Progenitor cell of endocrine pancreas (in vitro differentiated cells): ENCODE results near the gene LRSAM1. TPM values are rescaled to one million over a fixed set of nuclear protein-coding genes. Genes with fewer than 3 reads are reported as not detected.

Source experiments
- DNase-seq: peaks from one replicate; pipeline ENCODE4 v3.0.0; 2021; ENCODE audit warnings: low spot score; ENCODE audit not compliant: unreplicated experiment
- H3K27ac Mint-ChIP-seq: 2 replicates; pipeline ENCODE4 v1.8.0; 2021; ENCODE audit warnings: mild to moderate bottlenecking, moderate library complexity, mixed read lengths
- H3K27me3 Mint-ChIP-seq: 2 replicates; pipeline ENCODE4 v1.8.0; 2021; ENCODE audit warnings: mixed read lengths
- H3K36me3 Mint-ChIP-seq: 2 replicates; pipeline ENCODE4 v1.8.0; 2022; ENCODE audit warnings: mixed read lengths; ENCODE audit not compliant: insufficient read depth
- H3K4me1 Mint-ChIP-seq: 2 replicates; pipeline ENCODE4 v1.8.0; 2021; ENCODE audit warnings: low read depth, mixed read lengths
- H3K4me3 Mint-ChIP-seq: 2 replicates; pipeline ENCODE4 v1.8.0; 2021; ENCODE audit warnings: low read depth, mild to moderate bottlenecking, moderate library complexity, mixed read lengths
- H3K9me3 Mint-ChIP-seq: 2 replicates; pipeline ENCODE4 v1.8.0; 2021; ENCODE audit warnings: low read depth, mixed read lengths
- CTCF ChIP-seq: fragments of 200-600 bp; sonication (generic); IDR thresholded peaks from one replicate; pipeline ENCODE4 v1.5.0; 2021; ENCODE audit warnings: antibody characterized with exemption, mild to moderate bottlenecking; ENCODE audit not compliant: unreplicated experiment
- total RNA-seq: library from RNA; stranded (reverse); gene quantifications from 2 replicates; pipeline ENCODE4 v1.2.1, GENCODE V29; 2021

LRSAM1 gene
- total RNA-seq, 1 donor from 2014 or later: 28.5 TPM

GRCh38 chr9:127503379-127503921 lies 52.1 kb downstream of the LRSAM1 start:
- Mint-ChIP-seq H3K4me1 (no peaks in the 10 kb centered on the region), H3K36me3 (no peaks in the 10 kb centered on the region), H3K27me3 (no peaks in the 10 kb centered on the region), H3K9me3 (no peaks in the 10 kb centered on the region), H3K27ac (no peak overlapping the region), H3K4me3 (no peak overlapping the region)
- no peak for TF ChIP-seq CTCF
- no peak for DNase-seq

- peak; percentile 71 for DNase-seq
- Mint-ChIP-seq H3K27ac (no peak overlapping the region), H3K4me1 (no peaks in the 10 kb centered on the region), H3K9me3 (no peaks in the 10 kb centered on the region), H3K27me3 (no peaks in the 10 kb centered on the region), H3K36me3 (peaks cover 1% of the 10 kb centered on the region), H3K4me3 (no peak overlapping the region)
- peak; percentile 89 for TF ChIP-seq CTCF
These were observed 52.9 kb downstream of the LRSAM1 start for GRCh38 chr9:127503947-127504886.

- Mint-ChIP-seq H3K36me3 (peaks cover 1% of the 10 kb centered on the region), H3K9me3 (no peaks in the 10 kb centered on the region), H3K4me3 (no peak overlapping the region), H3K27me3 (no peaks in the 10 kb centered on the region), H3K27ac (no peak overlapping the region), H3K4me1 (no peaks in the 10 kb centered on the region)
- no peak for DNase-seq
- no peak for TF ChIP-seq CTCF
These were observed 53.6 kb downstream of the LRSAM1 start for GRCh38 chr9:127504887-127505251.

GRCh38 chr9:127505396-127506116 lies 54.2 kb downstream of the LRSAM1 start:
- no peaks in the 10 kb centered on the region for H3K9me3 Mint-ChIP-seq
- DNase-seq: peak; percentile 35
- no peak overlapping the region for H3K27ac Mint-ChIP-seq
- TF ChIP-seq CTCF: peak; percentile 50
- no peaks in the 10 kb centered on the region for H3K27me3 Mint-ChIP-seq
- H3K4me1 Mint-ChIP-seq: no peaks in the 10 kb centered on the region
- H3K36me3 Mint-ChIP-seq: peaks cover 1% of the 10 kb centered on the region
- no peak overlapping the region for H3K4me3 Mint-ChIP-seq

- no peak for TF ChIP-seq CTCF
- no peaks in the 10 kb centered on the region for H3K27me3 Mint-ChIP-seq
These were observed 55.0 kb downstream of the LRSAM1 start for GRCh38 chr9:127506117-127506813.

More at GRCh38 chr9:127506117-127506813, 55.0 kb downstream of the LRSAM1 start:
- Mint-ChIP-seq H3K9me3 (no peaks in the 10 kb centered on the region), H3K4me3 (no peak overlapping the region), H3K36me3 (peaks cover 1% of the 10 kb centered on the region), H3K4me1 (no peaks in the 10 kb centered on the region), H3K27ac (no peak overlapping the region)
- no peak for DNase-seq
